GM12878 (cell line): ENCODE data around the gene SLX9. TPM values are rescaled to one million over a fixed set of nuclear protein-coding genes. Genes with fewer than 3 reads are reported as not detected.

Experiments used
- ATAC-seq: fragments of 200-7000 bp; cut with Tn5 transposase; 3 replicates; pipeline ENCODE4 v1.9.1; 2020; ENCODE audit warnings: mild to moderate bottlenecking, moderate library complexity
- BruUV-seq: library from RNA; stranded (reverse); fragments of 400-500 nt; replicated peaks from 2 replicates; lab custom pipeline; 2021; lab: Mats Ljungman, UMichigan
- CTCF ChIA-PET: fragments of 300-600 bp; sonication (Branson Sonifier 250); formaldehyde crosslinking; extraction: SDS; loops from one replicate; lab custom pipeline; 2021; ENCODE audit warnings: inconsistent platforms; lab: Yijun Ruan, JAX
- POLR2A ChIA-PET: fragments of 350-600 bp; formaldehyde crosslinking; extraction: SDS; loops from one replicate; lab custom pipeline; 2021; ENCODE audit warnings: inconsistent platforms; lab: Charles Lee
- RAD21 ChIA-PET: fragments of 300-600 bp; sonication (Branson Sonifier 250); formaldehyde crosslinking; loops from one replicate; lab custom pipeline; 2023; ENCODE audit warnings: antibody characterized with exemption; ENCODE audit not compliant: unreplicated experiment; lab: Charles Lee
- SMC1A ChIA-PET: fragments of 300-600 bp; sonication (Branson Sonifier 250); formaldehyde crosslinking; loops from one replicate; lab custom pipeline; 2023; ENCODE audit not compliant: unreplicated experiment, uncharacterized antibody; lab: Charles Lee
- DNase-seq: peaks from one replicate; pipeline ENCODE4 v3.0.0-alpha.2; 2011; ENCODE audit warnings: low read depth, low spot score
- FAIRE-seq: peaks from 3 replicates; lab custom pipeline; 2011; peaks lifted over from hg19 to GRCh38; lab: Jason Lieb, UNC
- H2AFZ ChIP-seq: 2 replicates; pipeline ENCODE4 v1.6.0; 2011; ENCODE audit warnings: low read depth, low read length, control low read depth; ENCODE audit not compliant: control insufficient read depth
- H3K27ac ChIP-seq: 2 replicates; pipeline ENCODE4 v1.5.1; 2011; ENCODE audit warnings: control low read depth; ENCODE audit not compliant: control insufficient read depth, insufficient read depth
- H3K27me3 ChIP-seq, 2 experiments: replicated peaks in 1 of 2; 2 replicates each; pipeline versions ENCODE4 v1.6.0 to v1.6.1; 2011; ENCODE audit warnings: low read length in 1 of 2; ENCODE audit not compliant: control insufficient read depth in 2 of 2, insufficient read depth in 2 of 2
- H3K36me3 ChIP-seq, 2 experiments: 2 replicates each; pipeline ENCODE4 v1.5.1; 2011; ENCODE audit warnings: low read length in 1 of 2; ENCODE audit not compliant: control insufficient read depth in 2 of 2, insufficient read depth in 2 of 2
- H3K4me1 ChIP-seq: 2 replicates; pipeline ENCODE4 v1.6.1; 2011; ENCODE audit warnings: mild to moderate bottlenecking, low read length, moderate library complexity, mixed read lengths; ENCODE audit not compliant: control insufficient read depth, insufficient read depth
- H3K4me2 ChIP-seq: 2 replicates; pipeline ENCODE4 v1.6.0; 2011; ENCODE audit warnings: control low read depth; ENCODE audit not compliant: control insufficient read depth, insufficient read depth
- H3K4me3 ChIP-seq: fragments of 200-600 bp; sonication (generic); 2 replicates; pipeline ENCODE4 v1.5.1; 2016
- H3K79me2 ChIP-seq: 2 replicates; pipeline ENCODE4 v1.6.0; 2011; ENCODE audit warnings: low read length; ENCODE audit not compliant: control insufficient read depth, insufficient read depth
- H3K9ac ChIP-seq: 2 replicates; pipeline ENCODE4 v1.8.0; 2011; ENCODE audit warnings: low read length, control low read depth, mixed read lengths; ENCODE audit not compliant: control insufficient read depth, insufficient read depth
- H3K9me3 ChIP-seq: replicated peaks from 3 replicates; pipeline ENCODE4 v1.5.1; 2011; ENCODE audit warnings: mild to moderate bottlenecking, low read length; ENCODE audit not compliant: control insufficient read depth, insufficient read depth
- H4K20me1 ChIP-seq: 2 replicates; pipeline ENCODE4 v1.6.0; 2011; ENCODE audit not compliant: control insufficient read depth, insufficient read depth
- TCF3 ChIP-seq: IDR thresholded peaks from 2 replicates; pipeline ENCODE4 v1.6.1; 2012; ENCODE audit warnings: low read depth, mild to moderate bottlenecking, low read length, borderline replicate concordance; ENCODE audit not compliant: insufficient read depth
- WGBS: methylation state at CpG from one replicate; pipeline ENCODE4 v1.1.6; 2016; ENCODE audit warnings: low lambda C conversion rate; ENCODE audit not compliant: insufficient replicate concordance, insufficient coverage; ENCODE audit errors: missing lambda C conversion rate; 5-methylcytosine and 5-hydroxymethylcytosine counted together
- in situ Hi-C: fragments of 300-500 bp; cut with MboI; formaldehyde crosslinking; loops from 9 replicates; pipeline ENCODE4 v1.14.3; 2018; ENCODE audit warnings: mixed read lengths
- intact Hi-C: fragments of 100-400 bp; cut with micrococcal nuclease; formaldehyde crosslinking; loops from one replicate; pipeline ENCODE4 v1.14.2; 2022; ENCODE audit not compliant: unreplicated experiment
- polyA plus RNA-seq, 11 experiments: library from polyadenylated mRNA; depleted of rRNA in 4 of 11; unstranded in 6 of 11; stranded (reverse) in 5 of 11; fragments of >200 nt; fragmentation: Nextera tagmentation in 4 of 11; fragmentation: Illumina TruSeq in 1 of 11; extraction: Ambion mirVana in 4 of 11; extraction: Trizol in 1 of 11; gene quantifications; 1 replicate in 1 of 11; 2 replicates in 10 of 11; pipeline versions ENCODE4 v1.2.1 to v1.2.3, GENCODE V29; 2011 to 2016; ENCODE audit warnings: inconsistent platforms in 2 of 11, missing spikeins in 2 of 11, low read depth in 1 of 11
- total RNA-seq, 4 experiments: library from RNA; depleted of rRNA in 3 of 4; stranded (reverse); fragments of >200 nt in 3 of 4; fragmentation: Illumina TruSeq in 1 of 4; extraction: Trizol in 1 of 4; gene quantifications; 2 replicates each; pipeline versions ENCODE4 v1.2.1 to v1.2.3, GENCODE V29; 2013 to 2021
- TF ChIP-seq, protein P1 (sequence below): fragments of 450-650 bp; IDR thresholded peaks from 2 replicates; pipeline ENCODE4 v1.6.1; 2017; ENCODE audit warnings: mild to moderate bottlenecking
- TF ChIP-seq, protein P2 (sequence below): fragments of 450-650 bp; IDR thresholded peaks from 2 replicates; pipeline ENCODE4 v1.6.1; 2018; ENCODE audit warnings: mild to moderate bottlenecking, low read depth, moderate library complexity; ENCODE audit not compliant: partially characterized antibody
- TF ChIP-seq, protein P3 (sequence below): fragments of 450-650 bp; IDR thresholded peaks from 2 replicates; pipeline ENCODE4 v1.6.1; 2017; ENCODE audit warnings: borderline replicate concordance
- TF ChIP-seq, protein P4 (sequence below): fragments of 450-650 bp; formaldehyde crosslinking; IDR thresholded peaks from 2 replicates; pipeline ENCODE4 v1.4.0; 2020; ENCODE audit warnings: mild to moderate bottlenecking, moderate library complexity
- TF ChIP-seq, protein P5 (sequence below): IDR thresholded peaks from 2 replicates; pipeline ENCODE4 v1.6.1; 2011; ENCODE audit warnings: mild to moderate bottlenecking, low read depth, low read length, moderate library complexity; ENCODE audit not compliant: insufficient replicate concordance

SLX9 gene
- total and polyA plus RNA-seq, 10 of the 15 experiments (the other 5 are each of a cell fraction or from before 2014, with no cell fraction given) = 0.69 to 81.3 (median 33.9) TPM

DNA sequence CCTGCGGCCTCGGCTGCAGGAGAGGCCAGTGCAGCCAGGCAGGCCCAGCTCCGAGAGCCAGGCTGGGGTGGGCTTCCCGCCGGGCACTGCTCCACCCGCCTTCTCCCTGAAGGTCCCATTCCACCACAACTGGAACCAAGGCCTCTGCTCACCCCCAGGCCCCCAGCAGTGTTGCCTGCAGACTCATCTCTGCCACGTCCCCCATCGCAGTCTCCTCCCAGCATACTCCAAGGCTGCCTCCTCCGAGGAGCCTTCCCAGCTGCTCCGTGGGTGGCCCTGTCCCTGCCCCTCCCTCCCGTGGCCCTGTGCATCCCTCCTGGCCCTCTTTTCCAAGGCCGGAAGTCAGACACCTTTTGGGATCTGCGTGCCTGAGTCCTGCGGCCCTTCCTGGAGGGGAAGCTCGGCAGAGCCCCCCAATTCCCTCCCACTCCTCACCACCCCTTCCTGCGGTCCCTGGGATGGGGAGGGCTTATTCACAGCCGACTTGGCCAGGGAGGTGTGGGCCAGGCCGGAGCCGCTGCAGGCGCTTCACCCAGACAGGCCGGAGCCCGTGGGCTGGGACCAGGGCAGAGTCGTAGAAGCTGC lies 47.6 kb downstream of the SLX9 start (continued):
- TF ChIP-seq, protein P1, sequence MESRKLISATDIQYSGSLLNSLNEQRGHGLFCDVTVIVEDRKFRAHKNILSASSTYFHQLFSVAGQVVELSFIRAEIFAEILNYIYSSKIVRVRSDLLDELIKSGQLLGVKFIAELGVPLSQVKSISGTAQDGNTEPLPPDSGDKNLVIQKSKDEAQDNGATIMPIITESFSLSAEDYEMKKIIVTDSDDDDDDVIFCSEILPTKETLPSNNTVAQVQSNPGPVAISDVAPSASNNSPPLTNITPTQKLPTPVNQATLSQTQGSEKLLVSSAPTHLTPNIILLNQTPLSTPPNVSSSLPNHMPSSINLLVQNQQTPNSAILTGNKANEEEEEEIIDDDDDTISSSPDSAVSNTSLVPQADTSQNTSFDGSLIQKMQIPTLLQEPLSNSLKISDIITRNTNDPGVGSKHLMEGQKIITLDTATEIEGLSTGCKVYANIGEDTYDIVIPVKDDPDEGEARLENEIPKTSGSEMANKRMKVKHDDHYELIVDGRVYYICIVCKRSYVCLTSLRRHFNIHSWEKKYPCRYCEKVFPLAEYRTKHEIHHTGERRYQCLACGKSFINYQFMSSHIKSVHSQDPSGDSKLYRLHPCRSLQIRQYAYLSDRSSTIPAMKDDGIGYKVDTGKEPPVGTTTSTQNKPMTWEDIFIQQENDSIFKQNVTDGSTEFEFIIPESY = no peak
- TF ChIP-seq, protein P2, sequence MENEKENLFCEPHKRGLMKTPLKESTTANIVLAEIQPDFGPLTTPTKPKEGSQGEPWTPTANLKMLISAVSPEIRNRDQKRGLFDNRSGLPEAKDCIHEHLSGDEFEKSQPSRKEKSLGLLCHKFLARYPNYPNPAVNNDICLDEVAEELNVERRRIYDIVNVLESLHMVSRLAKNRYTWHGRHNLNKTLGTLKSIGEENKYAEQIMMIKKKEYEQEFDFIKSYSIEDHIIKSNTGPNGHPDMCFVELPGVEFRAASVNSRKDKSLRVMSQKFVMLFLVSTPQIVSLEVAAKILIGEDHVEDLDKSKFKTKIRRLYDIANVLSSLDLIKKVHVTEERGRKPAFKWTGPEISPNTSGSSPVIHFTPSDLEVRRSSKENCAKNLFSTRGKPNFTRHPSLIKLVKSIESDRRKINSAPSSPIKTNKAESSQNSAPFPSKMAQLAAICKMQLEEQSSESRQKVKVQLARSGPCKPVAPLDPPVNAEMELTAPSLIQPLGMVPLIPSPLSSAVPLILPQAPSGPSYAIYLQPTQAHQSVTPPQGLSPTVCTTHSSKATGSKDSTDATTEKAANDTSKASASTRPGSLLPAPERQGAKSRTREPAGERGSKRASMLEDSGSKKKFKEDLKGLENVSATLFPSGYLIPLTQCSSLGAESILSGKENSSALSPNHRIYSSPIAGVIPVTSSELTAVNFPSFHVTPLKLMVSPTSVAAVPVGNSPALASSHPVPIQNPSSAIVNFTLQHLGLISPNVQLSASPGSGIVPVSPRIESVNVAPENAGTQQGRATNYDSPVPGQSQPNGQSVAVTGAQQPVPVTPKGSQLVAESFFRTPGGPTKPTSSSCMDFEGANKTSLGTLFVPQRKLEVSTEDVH = no peak

DNA sequence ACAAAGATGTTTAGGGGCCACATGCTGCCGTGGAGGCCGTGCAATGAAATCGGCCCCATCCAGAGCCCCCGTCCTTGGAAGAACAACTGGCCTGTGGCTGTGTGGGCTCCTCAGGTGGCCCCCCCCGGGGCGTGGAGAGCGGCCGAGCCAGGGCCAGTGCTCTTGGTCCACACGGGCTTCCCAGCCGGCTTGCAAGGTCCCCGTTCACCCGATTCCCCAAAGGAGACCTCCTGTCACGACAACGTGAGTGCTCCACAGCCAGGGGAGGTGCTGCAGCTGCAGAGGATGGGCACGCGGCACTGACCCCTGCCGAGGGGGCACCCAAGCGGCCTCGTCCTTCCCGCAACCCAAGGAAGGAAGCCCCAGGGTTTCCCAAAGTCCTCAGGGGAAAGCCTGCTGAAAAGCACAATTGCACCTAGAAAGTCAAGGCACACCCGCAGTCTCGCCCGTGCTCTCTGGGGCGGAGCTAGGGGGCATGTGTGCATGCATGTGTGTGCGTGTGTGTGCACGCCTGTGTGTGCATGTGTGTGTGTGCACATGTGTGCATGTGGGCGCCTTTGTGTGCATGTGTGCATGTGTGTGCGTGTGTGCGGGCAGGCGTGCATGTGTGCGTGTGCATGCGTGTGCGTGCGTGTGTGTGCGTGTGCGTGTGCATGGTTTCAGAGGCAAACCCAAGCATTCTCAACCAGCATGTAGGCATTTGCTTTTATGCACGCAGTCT lies 48.2 kb downstream of the SLX9 start:
- ChIA-PET SMC1A (no interaction called here), POLR2A (no interaction called here), CTCF (interaction anchor here (0.5 kb wide), 1 partner anchor 141 kb away, joined by 3 read pairs; no protein-coding TSS in a partner anchor), RAD21 (no interaction called here)
- FAIRE-seq (no peak), DNase-seq (no peak), ATAC-seq (no peak)
- H3K4me1 ChIP-seq = no peaks in the 10 kb centered on the region
- no peak overlapping the region for H3K4me3 ChIP-seq
- no peak overlapping the region for H3K9ac ChIP-seq
- H4K20me1 ChIP-seq = no peaks in the 10 kb centered on the region
- no TSS peak for BruUV-seq
- intact Hi-C loops = no loop called here
- H3K27ac ChIP-seq = no peak overlapping the region
- H2AFZ ChIP-seq = no peak overlapping the region
- no peaks in the 10 kb centered on the region for H3K36me3 ChIP-seq
- WGBS = 49% methylated on average over 35 of the region's 37 CpGs
- no peaks in the 10 kb centered on the region for H3K9me3 ChIP-seq
- no peak overlapping the region for H3K4me2 ChIP-seq
- in situ Hi-C loops = no loop called here
- H3K79me2 ChIP-seq = no peaks in the 10 kb centered on the region
- no peaks in the 10 kb centered on the region for H3K27me3 ChIP-seq
- TF ChIP-seq, protein P3, sequence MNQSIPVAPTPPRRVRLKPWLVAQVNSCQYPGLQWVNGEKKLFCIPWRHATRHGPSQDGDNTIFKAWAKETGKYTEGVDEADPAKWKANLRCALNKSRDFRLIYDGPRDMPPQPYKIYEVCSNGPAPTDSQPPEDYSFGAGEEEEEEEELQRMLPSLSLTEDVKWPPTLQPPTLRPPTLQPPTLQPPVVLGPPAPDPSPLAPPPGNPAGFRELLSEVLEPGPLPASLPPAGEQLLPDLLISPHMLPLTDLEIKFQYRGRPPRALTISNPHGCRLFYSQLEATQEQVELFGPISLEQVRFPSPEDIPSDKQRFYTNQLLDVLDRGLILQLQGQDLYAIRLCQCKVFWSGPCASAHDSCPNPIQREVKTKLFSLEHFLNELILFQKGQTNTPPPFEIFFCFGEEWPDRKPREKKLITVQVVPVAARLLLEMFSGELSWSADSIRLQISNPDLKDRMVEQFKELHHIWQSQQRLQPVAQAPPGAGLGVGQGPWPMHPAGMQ = no peak
- TF ChIP-seq, protein P4, sequence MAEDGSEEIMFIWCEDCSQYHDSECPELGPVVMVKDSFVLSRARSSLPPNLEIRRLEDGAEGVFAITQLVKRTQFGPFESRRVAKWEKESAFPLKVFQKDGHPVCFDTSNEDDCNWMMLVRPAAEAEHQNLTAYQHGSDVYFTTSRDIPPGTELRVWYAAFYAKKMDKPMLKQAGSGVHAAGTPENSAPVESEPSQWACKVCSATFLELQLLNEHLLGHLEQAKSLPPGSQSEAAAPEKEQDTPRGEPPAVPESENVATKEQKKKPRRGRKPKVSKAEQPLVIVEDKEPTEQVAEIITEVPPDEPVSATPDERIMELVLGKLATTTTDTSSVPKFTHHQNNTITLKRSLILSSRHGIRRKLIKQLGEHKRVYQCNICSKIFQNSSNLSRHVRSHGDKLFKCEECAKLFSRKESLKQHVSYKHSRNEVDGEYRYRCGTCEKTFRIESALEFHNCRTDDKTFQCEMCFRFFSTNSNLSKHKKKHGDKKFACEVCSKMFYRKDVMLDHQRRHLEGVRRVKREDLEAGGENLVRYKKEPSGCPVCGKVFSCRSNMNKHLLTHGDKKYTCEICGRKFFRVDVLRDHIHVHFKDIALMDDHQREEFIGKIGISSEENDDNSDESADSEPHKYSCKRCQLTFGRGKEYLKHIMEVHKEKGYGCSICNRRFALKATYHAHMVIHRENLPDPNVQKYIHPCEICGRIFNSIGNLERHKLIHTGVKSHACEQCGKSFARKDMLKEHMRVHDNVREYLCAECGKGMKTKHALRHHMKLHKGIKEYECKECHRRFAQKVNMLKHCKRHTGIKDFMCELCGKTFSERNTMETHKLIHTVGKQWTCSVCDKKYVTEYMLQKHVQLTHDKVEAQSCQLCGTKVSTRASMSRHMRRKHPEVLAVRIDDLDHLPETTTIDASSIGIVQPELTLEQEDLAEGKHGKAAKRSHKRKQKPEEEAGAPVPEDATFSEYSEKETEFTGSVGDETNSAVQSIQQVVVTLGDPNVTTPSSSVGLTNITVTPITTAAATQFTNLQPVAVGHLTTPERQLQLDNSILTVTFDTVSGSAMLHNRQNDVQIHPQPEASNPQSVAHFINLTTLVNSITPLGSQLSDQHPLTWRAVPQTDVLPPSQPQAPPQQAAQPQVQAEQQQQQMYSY (CRISPR knock-in tag) = no peak
- TF ChIP-seq, protein P5, sequence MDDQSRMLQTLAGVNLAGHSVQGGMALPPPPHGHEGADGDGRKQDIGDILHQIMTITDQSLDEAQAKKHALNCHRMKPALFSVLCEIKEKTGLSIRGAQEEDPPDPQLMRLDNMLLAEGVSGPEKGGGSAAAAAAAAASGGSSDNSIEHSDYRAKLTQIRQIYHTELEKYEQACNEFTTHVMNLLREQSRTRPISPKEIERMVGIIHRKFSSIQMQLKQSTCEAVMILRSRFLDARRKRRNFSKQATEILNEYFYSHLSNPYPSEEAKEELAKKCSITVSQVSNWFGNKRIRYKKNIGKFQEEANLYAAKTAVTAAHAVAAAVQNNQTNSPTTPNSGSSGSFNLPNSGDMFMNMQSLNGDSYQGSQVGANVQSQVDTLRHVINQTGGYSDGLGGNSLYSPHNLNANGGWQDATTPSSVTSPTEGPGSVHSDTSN = peak; percentile 62
- peak; percentile 84; the same call in 1 of the 2 replicates for TF ChIP-seq TCF3
